IMR-90 (cell line): ENCODE data around the gene ANKRD31. TPM values are rescaled to one million over a fixed set of nuclear protein-coding genes. Genes with fewer than 3 reads are reported as not detected.

Source experiments
- ATAC-seq: fragments of 200-7000 bp; cut with Tn5 transposase; 2 replicates; pipeline ENCODE4 v1.9.1; 2020; ENCODE audit warnings: low read depth, mild to moderate bottlenecking, moderate library complexity
- BruUV-seq: library from RNA; stranded (reverse); fragments of 400-500 nt; replicated peaks from 2 replicates; lab custom pipeline; 2021; lab: Mats Ljungman, UMichigan
- CTCF ChIA-PET: fragments of 300-600 bp; formaldehyde crosslinking; extraction: SDS; loops from one replicate; lab custom pipeline; 2021; ENCODE audit warnings: antibody characterized with exemption; lab: Yijun Ruan, JAX
- POLR2A ChIA-PET: fragments of 300-600 bp; sonication (Branson Sonifier 250); formaldehyde crosslinking; loops from one replicate; lab custom pipeline; 2022; ENCODE audit warnings: antibody characterized with exemption; ENCODE audit not compliant: unreplicated experiment; lab: Charles Lee
- DNase-seq: peaks from one replicate; pipeline ENCODE4 v3.0.0; 2013
- H2AFZ ChIP-seq: replicated peaks from 2 replicates; pipeline ENCODE3; 2013; ENCODE audit warnings: low read length, mild to moderate bottlenecking; ENCODE audit not compliant: poor library complexity
- H2AK5ac ChIP-seq: 2 replicates; pipeline ENCODE4 v1.6.1; 2013; ENCODE audit warnings: low read depth, low read length, inconsistent platforms
- H2AK9ac ChIP-seq: replicated peaks from 2 replicates; pipeline ENCODE3; 2013; ENCODE audit warnings: mild to moderate bottlenecking, low read depth, low read length, moderate library complexity; ENCODE audit not compliant: poor library complexity
- H2BK120ac ChIP-seq: 2 replicates; pipeline ENCODE4 v1.6.1; 2013; ENCODE audit warnings: low read depth, low read length, inconsistent platforms
- H2BK15ac ChIP-seq: 3 replicates; pipeline ENCODE4 v1.6.1; 2013; ENCODE audit warnings: low read depth, low read length, inconsistent platforms
- H2BK20ac ChIP-seq: 2 replicates; pipeline ENCODE4 v1.6.1; 2013; ENCODE audit warnings: low read depth, mild to moderate bottlenecking, inconsistent platforms, low read length, moderate library complexity
- H2BK5ac ChIP-seq: 2 replicates; pipeline ENCODE4 v1.6.1; 2013; ENCODE audit warnings: mild to moderate bottlenecking, low read depth, low read length, inconsistent platforms; ENCODE audit not compliant: poor library complexity, severe bottlenecking
- H3K14ac ChIP-seq: replicated peaks from 2 replicates; pipeline ENCODE4 v1.6.1; 2013; ENCODE audit warnings: low read depth, low read length, inconsistent platforms
- H3K18ac ChIP-seq: 2 replicates; pipeline ENCODE4 v1.6.1; 2013; ENCODE audit warnings: low read depth, low read length, control low read depth
- H3K23ac ChIP-seq: 2 replicates; pipeline ENCODE4 v1.6.1; 2013; ENCODE audit warnings: low read depth, low read length, inconsistent platforms
- H3K27ac ChIP-seq: 2 replicates; pipeline ENCODE4 v1.5.1; 2013; ENCODE audit warnings: mild to moderate bottlenecking, control low read depth, low read length; ENCODE audit not compliant: insufficient read depth
- H3K27me3 ChIP-seq: 2 replicates; pipeline ENCODE4 v1.6.1; 2013; ENCODE audit warnings: low read length; ENCODE audit not compliant: control insufficient read depth, insufficient read depth
- H3K36me3 ChIP-seq: 2 replicates; pipeline ENCODE4 v1.6.1; 2013; ENCODE audit warnings: low read length, mixed read lengths; ENCODE audit not compliant: control insufficient read depth, insufficient read depth
- H3K4ac ChIP-seq: 2 replicates; pipeline ENCODE4 v1.6.1; 2013; ENCODE audit warnings: low read depth, low read length, inconsistent platforms
- H3K4me1 ChIP-seq: 2 replicates; pipeline ENCODE4 v1.6.1; 2013; ENCODE audit warnings: low read length, mixed read lengths; ENCODE audit not compliant: control insufficient read depth, insufficient read depth
- H3K4me2 ChIP-seq: 2 replicates; pipeline ENCODE4 v1.6.1; 2013; ENCODE audit warnings: low read depth, mild to moderate bottlenecking, control low read depth, low read length, moderate library complexity
- H3K4me3 ChIP-seq: 2 replicates; pipeline ENCODE4 v1.5.1; 2013; ENCODE audit warnings: low read depth, mild to moderate bottlenecking, control low read depth, low read length, moderate library complexity; ENCODE audit not compliant: insufficient read depth
- H3K56ac ChIP-seq: 2 replicates; pipeline ENCODE4 v1.6.1; 2013; ENCODE audit warnings: low read length, inconsistent platforms; ENCODE audit not compliant: insufficient read depth; ENCODE audit errors: extremely low read depth
- H3K79me1 ChIP-seq, 2 experiments: 2 replicates each; pipeline ENCODE4 v1.6.1; 2013; ENCODE audit warnings: low read length in 2 of 2, inconsistent platforms in 1 of 2, low read depth in 1 of 2
- H3K9ac ChIP-seq: 2 replicates; pipeline ENCODE4 v1.6.1; 2013; ENCODE audit warnings: low read depth, low read length, control low read depth
- H3K9me1 ChIP-seq: 2 replicates; pipeline ENCODE4 v1.6.1; 2013; ENCODE audit warnings: low read length, inconsistent platforms; ENCODE audit not compliant: insufficient read depth
- H3K9me3 ChIP-seq: 2 replicates; pipeline ENCODE4 v1.6.1; 2013; ENCODE audit warnings: low read length; ENCODE audit not compliant: control insufficient read depth, insufficient read depth
- H4K20me1 ChIP-seq: 2 replicates; pipeline ENCODE4 v1.6.1; 2013; ENCODE audit warnings: low read length, inconsistent platforms; ENCODE audit not compliant: insufficient read depth
- H4K5ac ChIP-seq: 2 replicates; pipeline ENCODE4 v1.6.1; 2013; ENCODE audit warnings: mild to moderate bottlenecking, low read depth, low read length, control low read depth
- H4K8ac ChIP-seq, 2 experiments: 2 replicates each; pipeline ENCODE4 v1.6.1; 2013; ENCODE audit warnings: low read depth in 2 of 2, low read length in 2 of 2, control low read depth in 1 of 2, inconsistent platforms in 1 of 2
- H4K91ac ChIP-seq: 2 replicates; pipeline ENCODE4 v1.6.1; 2013; ENCODE audit warnings: low read depth, low read length, inconsistent platforms; ENCODE audit not compliant: insufficient read depth
- BHLHE40 ChIP-seq: fragments of 150-350 bp; IDR thresholded peaks from 2 replicates; pipeline ENCODE4 v1.6.1; 2016; ENCODE audit warnings: mild to moderate bottlenecking, low read depth, low read length
- CEBPB ChIP-seq: IDR thresholded peaks from 2 replicates; pipeline ENCODE4 v1.6.1; 2012; ENCODE audit warnings: low read depth, low read length, improper control_type of control experiment
- CHD1 ChIP-seq: IDR thresholded peaks from 2 replicates; pipeline ENCODE4 v1.6.1; 2012; ENCODE audit warnings: low read depth, low read length, improper control_type of control experiment
- CTCF ChIP-seq: conservative IDR thresholded peaks from 2 replicates; pipeline ENCODE4 v1.5.1; 2012; ENCODE audit warnings: mild to moderate bottlenecking, low read depth, low read length, improper control_type of control experiment
- FOS ChIP-seq: fragments of 150-350 bp; IDR thresholded peaks from 2 replicates; pipeline ENCODE4 v1.6.1; 2016; ENCODE audit warnings: low read depth, low read length
- MAZ ChIP-seq: IDR thresholded peaks from 2 replicates; pipeline ENCODE4 v1.6.1; 2012; ENCODE audit warnings: low read depth, mild to moderate bottlenecking, low read length, improper control_type of control experiment, moderate library complexity, borderline replicate concordance
- NFE2L2 ChIP-seq: fragments of 150-350 bp; IDR thresholded peaks from 2 replicates; pipeline ENCODE4 v1.6.1; 2016; ENCODE audit warnings: low read depth, mild to moderate bottlenecking, low read length
- POLR2A ChIP-seq: IDR thresholded peaks from 2 replicates; pipeline ENCODE4 v1.6.1; 2012; ENCODE audit warnings: mild to moderate bottlenecking, low read depth, low read length
- RAD21 ChIP-seq: IDR thresholded peaks from 2 replicates; pipeline ENCODE4 v1.6.1; 2012; ENCODE audit warnings: low read length, improper control_type of control experiment
- RCOR1 ChIP-seq: IDR thresholded peaks from 2 replicates; pipeline ENCODE4 v1.6.1; 2012; ENCODE audit warnings: mild to moderate bottlenecking, low read length, improper control_type of control experiment; ENCODE audit not compliant: insufficient replicate concordance
- RFX5 ChIP-seq: IDR thresholded peaks from 2 replicates; pipeline ENCODE4 v1.8.0; 2012; ENCODE audit warnings: low read depth, mild to moderate bottlenecking, low read length, moderate library complexity
- SMC3 ChIP-seq: fragments of 150-350 bp; IDR thresholded peaks from 2 replicates; pipeline ENCODE4 v1.6.1; 2016; ENCODE audit warnings: low read depth, mild to moderate bottlenecking, antibody characterized with exemption, low read length, moderate library complexity
- WGBS, 2 experiments: methylation state at CpG; one replicate each; pipeline versions ENCODE4 v1.1.5 to v1.1.7; 2013; ENCODE audit warnings: missing lambda C conversion rate in 2 of 2; ENCODE audit not compliant: insufficient read length in 1 of 2; ENCODE audit errors: extremely low coverage in 2 of 2; 5-methylcytosine and 5-hydroxymethylcytosine counted together
- dilution Hi-C: fragments of 300-500 bp; cut with HindIII; formaldehyde crosslinking; loops from one replicate; pipeline ENCODE4 v1.14.3; 2018; ENCODE audit warnings: low sequenced_read_pairs; ENCODE audit not compliant: unreplicated experiment
- in situ Hi-C: fragments of 300-500 bp; cut with MboI; formaldehyde crosslinking; loops from 3 replicates; pipeline ENCODE4 v1.14.3; 2019; ENCODE audit warnings: low sequenced_read_pairs, inconsistent platforms, mixed read lengths
- intact Hi-C: fragments of 100-400 bp; cut with micrococcal nuclease; formaldehyde crosslinking; loops from 2 replicates; pipeline ENCODE4 v1.10.0; 2022
- polyA plus RNA-seq, 3 experiments: library from polyadenylated mRNA; depleted of rRNA; stranded (reverse); fragments of >200 nt; gene quantifications; 2 replicates each; pipeline ENCODE4 v1.2.3, GENCODE V29; 2012; ENCODE audit warnings: low replicate concordance in 1 of 3
- total RNA-seq: library from RNA; depleted of rRNA; stranded (reverse); fragments of >200 nt; gene quantifications from 2 replicates; pipeline ENCODE4 v1.2.3, GENCODE V29; 2012
- TF ChIP-seq, protein P1 (sequence below): fragments of 150-350 bp; IDR thresholded peaks from 2 replicates; pipeline ENCODE4 v1.6.1; 2017; ENCODE audit warnings: mild to moderate bottlenecking, antibody characterized with exemption, low read length, low read depth

Gene ANKRD31
- total and polyA plus RNA-seq, 2 of the 4 experiments (the other 2 are of a cell fraction): under 0.01 to 0.02 TPM

GRCh38 chr5:75140277-75140676 lies 96.4 kb downstream of the ANKRD31 start:
- H4K20me1 ChIP-seq: no peaks in the 10 kb centered on the region
- no peak overlapping the region for H3K18ac ChIP-seq
- H3K27ac ChIP-seq: no peak overlapping the region
- H3K4me3 ChIP-seq: no peak overlapping the region
- no peaks in the 10 kb centered on the region for H3K36me3 ChIP-seq
- H3K4ac ChIP-seq: no peak overlapping the region
- ChIA-PET CTCF (interaction anchor here (0.6 kb wide), 1 partner anchor 32 kb away, joined by 3 read pairs; no protein-coding TSS in a partner anchor), POLR2A (no interaction called here)
- no peak overlapping the region for H4K8ac ChIP-seq
- H2BK5ac ChIP-seq: no peak overlapping the region
- ATAC-seq: no peak
- TF ChIP-seq SMC3: no peak
- TF ChIP-seq MAZ: no peak
- no peak for TF ChIP-seq BHLHE40
- no peak for TF ChIP-seq FOS
- TF ChIP-seq RAD21: no peak
- no peak for TF ChIP-seq RFX5
- no peak for TF ChIP-seq CTCF
- no peak for TF ChIP-seq NFE2L2
- no peak for TF ChIP-seq CEBPB
- TF ChIP-seq, protein P1, sequence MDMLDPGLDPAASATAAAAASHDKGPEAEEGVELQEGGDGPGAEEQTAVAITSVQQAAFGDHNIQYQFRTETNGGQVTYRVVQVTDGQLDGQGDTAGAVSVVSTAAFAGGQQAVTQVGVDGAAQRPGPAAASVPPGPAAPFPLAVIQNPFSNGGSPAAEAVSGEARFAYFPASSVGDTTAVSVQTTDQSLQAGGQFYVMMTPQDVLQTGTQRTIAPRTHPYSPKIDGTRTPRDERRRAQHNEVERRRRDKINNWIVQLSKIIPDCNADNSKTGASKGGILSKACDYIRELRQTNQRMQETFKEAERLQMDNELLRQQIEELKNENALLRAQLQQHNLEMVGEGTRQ: no peak
- TF ChIP-seq RCOR1: no peak
- no peak for TF ChIP-seq POLR2A
- TF ChIP-seq CHD1: no peak
- no peaks in the 10 kb centered on the region for H3K27me3 ChIP-seq
- no CpG with 5 or more reads among the region's 3 CpGs for WGBS, 2 experiments
- no peaks in the 10 kb centered on the region for H3K9me3 ChIP-seq
- no peaks in the 10 kb centered on the region for H3K9me1 ChIP-seq
- no peak overlapping the region for H2BK20ac ChIP-seq
- H3K23ac ChIP-seq: no peak overlapping the region
- dilution Hi-C loops: no loop called here
- H3K56ac ChIP-seq: no peak overlapping the region
- H2BK15ac ChIP-seq: no peak overlapping the region
- no peak overlapping the region for H2AK9ac ChIP-seq
- H3K14ac ChIP-seq: no peak overlapping the region
- intact Hi-C loops: no loop called here
- H4K5ac ChIP-seq: no peak overlapping the region
- no peak overlapping the region for H2AK5ac ChIP-seq
- no peak overlapping the region for H2BK120ac ChIP-seq
- no peaks in the 10 kb centered on the region for H3K4me1 ChIP-seq
- no peak overlapping the region for H3K4me2 ChIP-seq
- no peak overlapping the region for H4K91ac ChIP-seq
- H3K9ac ChIP-seq: no peak overlapping the region
- in situ Hi-C loops: no loop called here
- no peak for DNase-seq
- H3K79me1 ChIP-seq: no peaks in the 10 kb centered on the region
- no TSS peak for BruUV-seq
- no peak overlapping the region for H2AFZ ChIP-seq
